Hematopoietic multipotent progenitor cell treated with erythropoietin and hydrocortisone succinate and interleukin-3 and kit ligand, for 6 days (in vitro differentiated cells): ENCODE measurements around the gene CCDC187.

ENCODE experiments used
- DNase-seq: peaks from one replicate; pipeline ENCODE4 v3.0.0-alpha.2; 2015

Gene CCDC187

DNA sequence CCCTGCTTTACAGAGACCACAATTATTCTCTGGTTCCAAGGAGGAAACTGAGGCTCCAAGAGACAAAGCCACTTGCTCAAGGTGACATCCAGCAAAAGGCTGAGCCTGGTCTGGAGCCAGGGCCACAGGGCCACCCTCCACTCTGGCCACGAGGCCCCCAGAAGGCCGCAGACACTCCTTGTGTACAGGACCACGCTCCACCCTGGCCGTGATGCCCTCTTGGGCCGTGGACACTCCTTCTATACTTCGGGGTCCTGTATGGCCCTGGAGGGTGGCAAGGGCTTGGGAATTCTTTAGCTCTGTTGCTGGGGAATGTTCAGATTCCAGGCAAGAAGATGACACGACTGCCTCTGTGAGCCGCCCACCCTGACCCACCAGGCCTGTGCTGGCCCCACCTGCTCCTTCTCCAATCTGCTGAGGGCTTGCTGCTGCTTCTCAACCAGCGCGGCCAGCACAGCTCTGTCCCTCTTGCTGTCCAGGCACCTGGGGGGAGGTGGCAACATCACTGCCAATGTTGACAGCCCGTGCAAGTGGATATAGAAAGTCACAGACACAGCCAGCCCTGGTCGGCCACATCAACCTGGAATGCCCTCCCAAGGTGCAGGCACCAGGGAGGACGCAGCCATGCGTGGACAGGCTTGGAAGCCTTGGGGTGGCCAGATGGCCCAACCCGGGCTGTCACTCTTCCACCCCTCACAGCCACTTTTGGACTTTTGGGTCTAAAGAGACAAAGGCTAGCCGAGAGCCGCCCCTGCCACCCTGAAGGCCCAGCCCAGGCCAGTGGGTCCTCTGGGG lies 38.1 kb downstream of the CCDC187 start:
- DNase-seq: no peak

DNA sequence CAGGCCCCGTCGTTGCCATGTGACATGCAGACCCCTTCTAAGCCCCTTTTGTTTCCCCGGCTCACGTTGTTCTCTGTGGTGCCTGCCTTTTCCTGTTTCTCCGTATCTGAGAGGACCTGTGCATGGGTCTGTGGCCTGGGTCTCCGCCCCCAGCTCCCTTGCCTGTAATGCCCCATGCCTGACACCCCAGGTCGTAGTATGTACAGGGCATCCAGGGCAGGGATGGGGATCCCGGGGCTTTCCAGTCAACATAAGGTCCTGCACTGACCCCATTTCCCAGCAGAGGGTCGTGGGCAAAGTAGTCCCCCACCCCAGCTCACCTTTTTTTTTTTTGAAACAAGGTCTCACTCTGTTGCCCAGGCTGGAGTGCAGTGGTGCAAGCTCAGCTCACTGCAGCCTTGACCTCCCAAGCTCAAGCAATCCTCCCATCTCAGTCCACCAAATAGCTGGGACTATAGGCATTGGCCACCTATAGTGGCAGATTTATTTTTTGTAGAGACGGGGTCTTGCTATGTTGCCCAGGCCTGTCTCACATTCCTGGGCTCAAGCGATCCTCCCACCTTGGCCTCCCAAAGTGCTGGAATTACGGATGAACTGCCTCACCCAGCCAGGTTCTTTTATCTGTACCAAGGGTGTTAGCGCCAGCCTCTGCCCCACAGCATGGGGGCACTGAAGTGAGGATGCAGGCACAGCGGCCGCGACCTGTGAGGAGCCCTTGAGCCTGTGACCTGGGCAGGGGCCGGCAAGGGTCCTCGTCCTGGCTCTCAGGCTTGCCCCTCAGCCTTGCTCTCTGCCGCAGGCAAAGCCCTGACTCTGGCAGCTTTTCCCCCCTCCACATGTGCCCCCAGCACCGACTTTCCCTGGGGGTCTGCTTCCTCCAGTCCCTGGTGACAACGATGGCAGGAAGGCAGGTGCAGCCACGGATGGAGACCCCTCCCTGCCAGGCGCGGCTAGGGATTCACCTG lies 39.2 kb downstream of the CCDC187 start:
- no peak for DNase-seq

DNA sequence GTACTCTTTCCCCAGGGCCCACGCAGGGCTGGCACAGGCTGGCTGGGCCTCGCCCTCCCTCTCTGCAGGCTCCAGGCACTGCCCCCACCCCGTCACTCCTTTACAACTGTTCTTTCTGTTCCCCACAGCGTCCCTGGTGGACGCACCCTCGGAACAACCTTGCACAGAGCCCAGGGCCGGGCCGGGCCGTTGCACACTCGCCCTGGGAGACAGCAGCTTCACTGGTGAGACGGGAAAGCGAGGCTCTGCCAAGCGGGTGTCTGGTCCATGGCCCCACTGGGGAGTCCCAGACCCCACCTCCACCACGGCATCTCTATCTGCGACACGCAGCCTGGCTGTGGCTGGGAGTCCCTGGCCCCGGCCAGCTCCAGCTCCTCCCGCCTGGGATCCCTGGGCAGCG lies 39.9 kb downstream of the CCDC187 start:
- no peak for DNase-seq

DNA sequence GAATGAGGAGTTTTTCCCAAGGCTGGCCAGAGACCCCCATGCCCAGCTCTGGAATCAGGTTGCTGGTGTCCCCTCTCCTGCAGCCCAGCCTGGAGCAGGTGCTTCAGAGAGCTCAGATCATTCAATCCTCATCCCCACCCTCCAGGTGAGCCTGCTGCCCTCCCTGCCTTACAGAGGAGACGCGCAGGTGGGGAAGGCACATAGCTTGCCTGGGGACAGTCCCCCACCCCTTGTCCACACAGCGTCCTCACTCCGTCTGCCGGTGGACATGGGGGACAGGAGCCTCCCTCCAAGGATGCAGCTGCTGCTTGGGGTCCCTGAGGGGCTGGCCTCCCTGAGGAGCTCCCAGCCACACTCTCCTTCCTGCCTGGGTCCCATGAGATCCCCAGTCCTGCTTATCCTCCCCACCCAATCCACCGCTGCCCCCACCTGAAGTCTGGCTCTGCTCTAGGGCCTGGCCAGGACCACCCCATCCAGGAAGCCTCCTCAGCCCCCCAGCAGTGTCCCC lies 41.2 kb downstream of the CCDC187 start:
- DNase-seq: no peak

DNA sequence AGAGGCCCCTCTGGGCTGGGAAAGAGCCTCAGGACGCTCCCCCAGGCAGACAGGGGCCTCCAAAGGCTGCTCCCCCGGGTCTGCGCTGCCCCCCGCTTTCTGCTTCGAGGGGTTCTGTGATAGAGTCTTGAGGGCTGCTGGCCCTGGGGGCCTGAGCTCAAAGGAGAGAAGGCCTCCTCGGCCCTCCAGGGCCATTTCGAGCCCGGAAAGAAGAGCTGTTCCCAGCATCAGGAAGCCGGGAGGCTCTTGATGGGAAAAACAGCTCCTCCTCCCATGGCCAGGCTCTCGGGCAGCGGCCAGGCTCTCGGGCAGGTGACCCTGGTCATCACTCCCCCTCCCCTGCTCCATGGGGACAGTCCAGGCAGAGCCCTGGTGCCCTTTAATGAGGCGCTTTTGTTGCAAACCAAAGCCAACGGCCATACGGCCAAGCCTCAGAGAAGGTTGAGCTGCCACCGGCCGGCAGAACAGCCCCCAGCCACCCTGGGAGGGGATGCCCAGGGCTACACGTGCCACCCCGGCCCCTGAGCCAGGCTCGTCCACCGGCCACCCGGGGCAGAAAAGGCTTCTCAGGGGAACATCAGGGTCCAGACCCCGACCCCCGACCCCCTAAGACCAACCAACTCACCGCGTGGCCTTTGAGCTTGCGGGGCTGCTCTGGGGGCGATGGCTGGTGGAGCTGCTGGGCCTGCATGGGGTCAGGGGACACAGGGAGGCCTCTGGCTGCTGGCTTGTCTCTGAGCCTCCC lies 42.0 kb downstream of the CCDC187 start:
- no peak for DNase-seq

DNA sequence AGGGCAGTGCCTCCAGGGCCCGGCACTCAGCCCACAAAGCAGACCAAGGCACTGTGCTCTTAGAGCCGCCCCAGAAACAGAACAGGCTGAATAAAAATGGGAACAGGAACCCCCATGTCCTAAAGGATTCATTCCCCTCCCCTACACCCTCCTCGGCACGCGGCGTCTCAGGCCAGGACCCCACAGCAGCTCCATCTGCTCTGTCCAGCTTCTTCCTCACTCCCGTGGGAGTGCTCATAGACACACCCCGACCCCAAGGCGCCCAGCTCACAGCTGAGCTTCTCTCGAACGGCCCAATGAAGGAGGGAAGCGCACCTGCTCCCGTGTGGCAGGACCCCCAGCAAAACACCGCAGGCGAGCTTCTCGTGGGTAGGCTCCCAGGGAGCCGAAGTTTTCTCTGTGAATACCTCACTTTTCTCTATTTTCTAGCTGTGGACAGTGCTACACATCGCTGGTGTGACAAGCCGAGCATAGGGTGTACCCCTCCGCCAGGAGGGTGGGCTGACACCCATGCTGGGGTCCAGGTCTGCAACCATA lies 42.9 kb downstream of the CCDC187 start:
- no peak for DNase-seq

DNA sequence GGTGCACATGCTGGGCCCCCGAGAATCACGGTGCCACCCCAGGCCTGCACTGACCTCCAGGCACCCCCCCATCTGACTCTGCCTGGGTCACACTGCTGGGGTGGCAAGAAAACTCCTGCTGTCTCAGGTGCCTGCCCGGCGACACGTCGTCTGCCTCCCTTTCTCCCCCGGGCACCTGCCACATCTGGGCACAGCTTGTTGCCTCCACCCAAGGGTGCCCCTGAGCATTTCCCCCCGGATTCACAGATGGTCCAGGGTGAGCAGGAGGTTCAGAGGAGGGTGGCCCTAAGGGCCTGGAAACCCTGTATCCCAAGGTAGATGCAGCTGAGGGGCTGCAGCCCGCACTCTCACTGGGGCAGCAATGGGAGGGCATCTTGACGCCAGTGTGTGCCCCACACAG lies 43.4 kb downstream of the CCDC187 start:
- no peak for DNase-seq

DNA sequence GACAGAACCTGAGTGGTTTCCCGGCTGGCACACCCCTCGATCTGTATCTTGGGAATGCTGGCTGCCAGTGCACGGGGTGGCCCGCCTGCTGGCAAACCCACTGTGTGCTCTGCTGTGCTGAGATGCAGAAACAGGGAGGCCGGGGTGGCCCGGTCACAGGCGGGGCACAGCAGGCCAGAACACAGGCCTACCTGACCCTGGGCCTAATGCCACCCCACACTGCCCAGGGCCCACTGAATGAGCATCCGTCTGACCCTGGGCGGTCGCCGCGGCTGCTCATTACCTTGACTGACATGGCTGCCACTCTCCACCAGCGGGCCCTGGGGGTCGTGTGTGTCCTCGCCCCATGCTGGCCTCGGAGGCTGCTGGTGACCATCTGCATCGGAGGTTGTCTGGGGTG lies 44.1 kb downstream of the CCDC187 start:
- no peak for DNase-seq

DNA sequence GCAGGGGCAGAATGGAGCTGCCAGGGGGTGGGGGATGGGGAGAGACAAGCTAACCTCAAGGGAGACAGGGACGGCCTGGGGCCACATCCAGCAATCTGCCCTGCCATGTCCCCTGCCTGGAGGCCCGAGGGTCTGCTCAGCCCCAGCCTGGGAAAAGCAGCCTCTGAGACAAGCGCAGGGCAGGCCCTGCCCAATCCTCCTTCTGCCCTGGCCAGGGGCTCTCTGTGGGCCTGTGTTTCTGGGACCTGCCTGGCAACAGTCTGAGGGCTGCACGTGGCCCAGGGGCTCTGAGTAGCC lies 44.4 kb downstream of the CCDC187 start:
- no peak for DNase-seq

DNA sequence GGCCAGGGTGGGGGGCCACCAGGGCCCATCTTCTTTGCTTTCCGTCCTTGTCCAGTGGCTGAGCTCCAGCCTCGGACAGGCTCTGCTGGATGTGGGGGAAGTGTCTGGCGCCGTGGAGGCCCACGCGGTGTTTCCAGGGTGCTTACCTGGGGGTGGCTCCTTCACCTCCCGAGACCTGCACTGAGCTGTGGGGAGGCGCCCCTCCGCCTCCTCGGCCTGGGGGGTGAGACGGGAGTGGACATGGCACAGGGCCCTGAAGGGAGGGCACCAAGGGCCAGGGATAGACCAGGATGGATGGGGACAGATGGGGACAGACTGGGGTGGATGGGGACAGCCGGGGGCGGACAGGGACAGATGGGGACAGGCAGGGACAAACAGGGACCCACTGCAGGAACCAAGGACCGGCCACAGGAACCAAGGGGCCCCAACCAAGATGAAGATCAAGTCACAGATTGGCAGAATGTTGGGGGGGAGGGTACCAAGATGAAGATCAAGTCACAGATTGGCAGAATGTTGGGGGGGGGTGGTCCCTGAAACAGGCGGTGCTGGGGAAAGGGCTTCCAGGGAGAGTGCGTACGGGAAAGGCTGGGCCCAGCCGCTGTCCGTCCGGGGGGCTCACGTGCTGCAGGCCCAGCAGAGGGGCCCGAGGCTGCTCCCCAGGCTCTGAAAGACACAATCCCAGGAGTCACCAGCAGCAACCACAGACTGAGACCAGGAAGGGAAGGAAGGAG lies 44.9 kb downstream of the CCDC187 start:
- DNase-seq: no peak

DNA sequence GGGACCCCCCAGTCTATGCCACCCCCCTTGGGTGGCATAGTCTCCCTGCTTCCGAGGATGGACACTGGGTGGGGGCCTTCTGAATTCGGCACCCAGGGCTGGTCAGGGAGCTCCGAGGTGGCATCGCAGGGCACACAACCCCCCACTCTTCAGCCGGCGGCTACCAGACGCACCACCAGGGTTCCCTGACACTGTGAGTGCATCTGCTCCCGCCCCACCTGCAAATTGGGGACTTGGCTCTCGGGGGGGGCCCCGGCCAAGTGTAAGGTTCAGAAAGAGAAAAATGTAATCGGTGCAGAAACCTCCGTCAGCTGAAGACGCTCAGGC lies 45.6 kb downstream of the CCDC187 start:
- no peak for DNase-seq

DNA sequence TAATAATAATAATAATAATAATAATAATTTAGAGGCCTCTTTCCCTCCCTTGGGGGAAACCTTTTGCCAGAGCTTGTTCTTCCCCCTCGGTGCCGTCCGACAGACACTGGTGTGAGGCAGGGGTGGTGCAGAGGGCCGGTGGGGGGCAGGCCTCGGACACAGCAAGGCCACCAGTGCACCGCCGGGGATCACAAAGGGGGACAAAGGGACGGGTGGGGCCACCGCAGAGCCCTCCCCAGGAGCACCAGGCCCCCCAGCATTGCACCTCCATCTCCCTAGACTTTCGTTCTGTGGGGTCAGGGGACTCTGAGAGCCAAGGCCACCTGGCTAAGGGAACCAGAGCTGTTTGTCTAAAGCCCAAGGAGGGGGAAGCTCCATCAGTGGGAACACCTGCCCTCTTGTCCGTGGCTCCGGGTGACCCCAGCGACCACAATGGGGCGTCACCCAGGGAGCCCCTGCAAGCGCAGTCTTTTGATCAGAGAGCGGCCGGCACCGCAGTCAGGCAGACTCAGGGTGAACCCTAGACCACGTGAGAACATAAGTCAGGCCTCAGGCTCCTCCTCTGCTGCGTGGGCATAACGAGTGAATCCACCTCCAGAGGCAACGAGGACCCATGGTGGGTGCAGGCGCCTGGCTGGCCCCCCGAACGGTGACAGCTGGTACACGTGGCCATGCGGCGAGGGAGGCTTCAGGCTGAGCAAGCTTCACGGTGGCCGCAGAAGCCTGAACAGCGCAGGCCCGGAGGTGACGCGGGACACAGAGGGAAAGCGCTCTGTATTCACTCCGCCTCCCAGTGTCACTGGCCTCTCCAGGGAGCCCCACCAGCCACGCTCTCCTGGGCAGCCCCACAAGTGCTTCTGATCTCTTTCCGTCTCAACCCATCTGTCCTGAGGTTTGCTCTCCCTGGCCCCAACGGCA lies 46.3 kb downstream of the CCDC187 start:
- no peak for DNase-seq

DNA sequence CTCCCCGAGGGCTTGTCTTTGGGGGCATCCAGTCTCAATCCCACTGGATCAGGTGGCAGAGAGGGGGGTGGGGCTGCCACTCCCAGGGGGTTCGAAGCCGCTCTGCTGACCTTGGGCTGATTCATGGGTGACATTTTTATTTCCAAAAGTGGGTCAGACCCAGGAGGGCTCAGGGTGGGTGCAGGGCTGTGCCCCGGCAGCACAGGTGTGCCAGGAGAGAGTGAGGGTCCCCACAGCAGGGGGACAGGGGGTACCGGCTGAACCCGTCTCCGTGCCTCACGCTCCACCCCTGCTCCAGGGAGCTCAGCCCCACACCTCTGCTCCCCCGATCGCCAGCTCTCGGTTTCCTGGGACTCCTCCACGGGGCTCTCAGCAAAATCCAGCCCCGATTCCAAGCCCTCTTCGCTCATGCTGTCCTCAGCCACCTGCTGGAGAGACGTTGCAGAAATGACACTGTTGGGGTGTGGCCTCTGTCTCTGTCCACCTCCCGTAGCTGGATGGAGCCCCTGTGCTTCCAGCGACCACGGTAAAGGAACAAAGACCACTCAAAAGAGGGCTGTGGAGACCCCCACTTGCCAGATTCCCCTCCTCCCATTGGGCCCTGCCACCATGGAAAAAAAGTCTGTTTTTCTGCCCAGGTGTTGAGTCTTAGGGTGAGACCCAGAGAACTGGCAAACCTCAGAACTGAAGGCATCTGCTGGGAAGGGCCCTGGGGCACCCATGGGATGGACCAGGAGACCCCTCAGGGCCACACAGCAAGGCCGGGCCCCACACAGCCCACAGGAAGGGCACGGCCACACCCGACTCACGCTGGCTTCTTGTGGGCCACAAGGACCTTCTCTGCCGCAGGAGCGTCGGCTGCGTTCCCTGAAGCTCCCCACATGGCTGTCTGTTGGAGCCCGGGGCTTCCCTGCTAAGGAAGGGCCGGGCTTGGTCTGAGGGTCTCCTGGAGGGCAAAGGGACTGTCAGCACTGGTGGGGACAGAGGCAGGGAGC lies 47.7 kb downstream of the CCDC187 start:
- DNase-seq: peak; percentile 54

DNA sequence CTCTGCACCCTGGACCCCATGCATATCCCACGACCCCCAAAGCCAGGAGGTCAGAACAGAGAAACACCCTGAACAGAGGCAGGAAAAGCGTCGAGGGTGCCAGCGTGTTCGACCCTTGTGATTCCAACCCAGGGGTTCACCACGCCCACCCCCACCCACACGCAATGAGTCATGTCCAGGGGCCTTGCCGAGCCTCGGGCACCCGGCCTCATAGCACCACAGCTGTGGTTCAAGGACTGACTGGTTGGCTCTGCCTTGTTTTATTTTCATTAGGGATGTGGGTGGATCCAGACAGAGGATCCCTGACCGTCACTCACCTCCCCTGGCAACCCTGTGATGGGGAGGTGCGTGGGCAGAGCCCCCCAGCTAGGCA lies 48.7 kb downstream of the CCDC187 start:
- no peak for DNase-seq

DNA sequence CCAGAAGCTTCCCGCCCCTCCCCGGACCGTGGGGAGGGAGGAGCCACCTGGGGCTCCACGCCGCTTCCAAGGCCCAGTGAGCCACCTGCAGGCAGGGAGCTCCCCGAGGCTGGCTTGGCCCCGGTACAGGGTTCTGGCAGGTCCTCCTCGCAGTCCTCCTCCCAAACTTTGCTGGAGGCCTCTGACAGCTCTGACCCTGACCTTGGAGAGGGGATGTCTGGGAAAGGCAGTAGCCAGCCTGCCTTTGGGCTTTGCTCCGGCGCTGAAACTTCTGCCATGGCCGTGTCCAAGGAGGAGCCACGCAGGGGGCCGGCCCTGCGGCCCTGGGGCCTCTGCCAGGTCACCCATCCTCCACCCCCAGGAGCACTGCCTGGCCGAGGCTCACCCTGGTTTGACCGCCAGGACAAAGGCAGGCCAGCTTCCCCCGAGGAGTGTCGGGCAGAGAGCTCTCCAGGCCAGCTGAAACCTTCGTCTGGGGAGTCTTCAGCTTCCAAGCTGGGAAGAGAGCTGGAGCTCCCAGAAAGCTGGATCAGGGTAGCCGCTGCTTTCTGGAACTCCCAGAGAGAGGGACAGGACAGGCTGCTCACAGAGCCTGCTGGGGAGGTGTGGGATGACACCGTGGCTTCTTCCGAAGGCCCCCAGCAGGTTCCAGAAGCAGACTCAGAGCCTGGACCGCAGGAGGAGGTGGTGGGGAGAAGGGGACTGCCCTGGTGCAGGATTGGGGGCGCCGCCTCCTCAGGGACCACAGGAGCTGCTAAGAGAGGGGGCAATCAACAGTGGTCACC lies 49.3 kb downstream of the CCDC187 start:
- DNase-seq: no peak

DNA sequence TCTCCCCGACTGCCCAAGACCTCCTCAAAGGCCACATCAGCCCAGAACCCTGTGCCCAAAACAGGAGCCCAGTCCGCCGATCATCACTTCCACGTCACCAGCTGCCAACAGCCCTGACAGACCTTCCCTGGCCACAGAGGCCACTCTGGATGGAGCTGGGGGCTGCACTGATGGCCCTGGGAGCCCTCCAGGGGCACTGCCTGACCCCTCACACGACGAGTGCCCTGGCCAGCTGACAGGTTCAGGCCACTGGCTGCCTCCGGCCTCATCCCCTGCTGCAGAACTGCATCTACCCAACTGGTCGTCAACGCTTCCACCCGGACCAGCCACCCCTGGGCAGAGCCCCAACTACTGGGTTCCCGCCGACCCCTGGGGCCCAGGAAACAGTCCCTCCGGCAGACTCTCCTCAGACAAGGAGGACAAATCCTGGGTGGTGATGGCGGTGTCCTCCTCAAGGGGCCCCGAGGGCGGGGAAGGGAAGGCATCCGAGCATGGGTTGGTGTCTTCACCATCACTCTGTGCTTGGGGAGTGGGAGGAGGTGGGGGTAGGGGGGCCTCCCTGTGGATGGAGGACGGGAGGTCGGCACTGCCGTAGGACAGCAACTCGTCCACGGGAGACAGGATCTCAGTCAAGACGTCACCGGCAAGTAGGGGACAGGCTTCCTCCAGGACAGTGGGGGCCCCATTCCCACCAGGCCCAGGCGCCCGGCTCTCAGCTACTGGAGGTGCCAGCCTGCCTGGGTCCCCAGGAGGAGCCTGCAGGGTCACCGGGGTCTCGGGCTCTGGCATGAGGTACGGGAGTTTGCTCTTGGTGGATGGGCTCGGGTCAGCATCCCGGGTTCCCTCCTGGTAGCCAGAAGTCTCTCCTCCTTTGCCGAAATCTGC lies 50.4 kb downstream of the CCDC187 start:
- DNase-seq: no peak

DNA sequence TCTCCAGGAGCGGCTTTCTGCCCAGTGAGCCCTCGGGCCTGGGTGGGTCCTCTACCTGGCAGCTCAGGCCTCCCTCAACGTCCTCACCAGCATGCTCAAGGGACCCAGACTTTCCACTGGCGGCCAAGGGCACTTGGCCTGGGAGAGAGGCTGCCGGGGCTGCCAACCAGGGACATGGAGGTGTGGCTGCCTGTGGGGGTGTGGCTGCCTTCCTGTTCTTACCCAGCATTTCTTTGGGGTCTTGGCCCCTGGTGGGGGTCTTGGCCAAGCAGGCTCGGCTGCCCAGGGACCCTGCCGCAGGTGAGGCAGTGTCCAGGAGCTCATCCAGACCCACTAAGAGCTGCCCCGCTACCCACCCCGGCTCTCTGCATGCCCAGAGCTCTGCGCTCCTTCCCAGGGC lies 51.0 kb downstream of the CCDC187 start:
- DNase-seq: no peak

DNA sequence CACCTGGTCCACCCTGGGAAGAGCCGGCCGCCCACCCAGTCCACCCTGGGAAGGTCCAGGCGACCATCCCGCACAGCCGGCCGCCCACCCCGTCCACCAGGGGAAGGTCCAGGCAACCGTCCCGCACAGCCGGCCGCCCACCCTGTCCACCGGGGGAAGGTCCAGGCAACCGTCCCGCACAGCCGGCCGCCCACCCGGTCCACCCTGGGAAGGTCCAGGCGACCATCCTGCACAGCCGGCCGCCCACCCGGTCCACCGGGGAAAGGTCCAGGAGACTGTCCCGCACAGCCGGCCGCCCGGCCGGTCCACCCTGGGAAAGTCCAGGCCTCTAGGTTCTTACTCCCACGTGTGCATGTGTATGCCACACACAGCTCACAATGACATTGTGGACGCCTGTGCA lies 51.6 kb downstream of the CCDC187 start:
- no peak for DNase-seq
